Measurements from ENCODE around the gene CXCR6. TPM values are rescaled to one million over a fixed set of nuclear protein-coding genes. Genes with fewer than 3 reads are reported as not detected.

CXCR6 gene
- total and polyA plus RNA-seq, 2 of the 8 experiments (the other 6 are each of a cell fraction or from before 2014, with no cell fraction given) = not detected

DNA sequence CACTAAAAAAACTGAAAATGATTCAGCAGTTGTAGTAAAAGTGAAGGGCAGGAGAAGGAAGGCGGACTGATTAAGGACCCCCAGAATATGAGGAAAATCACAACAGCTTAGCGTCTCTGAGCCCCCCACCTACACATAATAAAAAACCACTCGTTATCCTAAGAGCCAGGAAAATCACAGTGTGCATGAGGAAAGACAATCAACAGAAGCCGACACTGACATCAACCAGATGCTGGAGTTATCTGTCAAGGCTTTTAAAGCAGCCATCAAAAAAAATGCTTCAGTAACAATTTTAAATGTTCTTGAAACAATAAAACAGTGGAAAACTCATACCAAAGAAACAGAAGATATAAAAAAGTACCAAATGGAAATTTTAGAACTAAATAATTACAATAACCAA, 9.7 kb upstream of the CXCR6 start:
- H3K56ac ChIP-seq (replicated peaks; ENCODE audit: insufficient read length, low read depth, low read length) = no peak overlapping the region
- POLR2A ChIA-PET (ENCODE audit: partially characterized antibody) = no interaction called here
- no peak overlapping the region for H3K4me2 ChIP-seq (ENCODE audit: insufficient read depth in 1 of 2, low read depth in 2 of 2, low read length in 2 of 2)
- CTCF ChIA-PET (ENCODE audit: partially characterized antibody) = interaction anchor here (1.2 kb wide), 1 partner anchor 441 kb away, joined by 3 read pairs; no protein-coding TSS in a partner anchor
- H4K8ac ChIP-seq (ENCODE audit: extremely low read depth, insufficient read depth, low read length) = no peak overlapping the region
- no peak overlapping the region for H2AFZ ChIP-seq (ENCODE audit: low read length)
- FAIRE-seq (no peak), DNase-seq (ENCODE audit: low read depth in 1 of 2, low spot score in 2 of 2) (no peak)
- no peak overlapping the region for H3K18ac ChIP-seq (ENCODE audit: extremely low read depth, low read length)
- no peak overlapping the region for H4K5ac ChIP-seq (ENCODE audit: insufficient read length, low read depth, low read length)
- no peak overlapping the region for H3K23ac ChIP-seq (ENCODE audit: insufficient read length)
- no peak overlapping the region for H2BK12ac ChIP-seq (ENCODE audit: low read depth, low read length)
- no peak overlapping the region for H2BK20ac ChIP-seq (ENCODE audit: low read length)
- no peak overlapping the region for H2AK5ac ChIP-seq (ENCODE audit: low read depth, low read length)
- no peak overlapping the region for H2BK5ac ChIP-seq (ENCODE audit: low read depth, low read length)
- H3K9ac ChIP-seq (replicated peaks in 1 of 4; ENCODE audit: extremely low read depth in 1 of 4, low read depth in 3 of 4, low read length in 3 of 4) = no peak overlapping the region
- peaks cover 8 to 32% (median 15%) of the 10 kb centered on the region in 4 experiments; a peak in 7 of 8 replicates for H3K36me3 ChIP-seq (ENCODE audit: control insufficient read depth in 2 of 4, insufficient read depth in 4 of 4, low read length in 3 of 4)
- no peak overlapping the region for H3K14ac ChIP-seq (ENCODE audit: insufficient read length)
- H3K9me3 ChIP-seq (ENCODE audit: insufficient read depth in 2 of 2, low read depth in 1 of 2, low read length in 1 of 2) = no peaks in the 10 kb centered on the region
- H2BK15ac ChIP-seq (ENCODE audit: low read length) = no peak overlapping the region
- no peak overlapping the region for H3K4me3 ChIP-seq (ENCODE audit: extremely low read depth in 1 of 4, insufficient read depth in 2 of 4, low read depth in 3 of 4, low read length in 4 of 4)
- TF ChIP-seq BRCA1 (IDR thresholded peaks at IDR 0.05; ENCODE audit: low read depth, low read length) (no peak), EZH2 (IDR thresholded peaks at IDR 0.05; ENCODE audit: low read depth, low read length, severe bottlenecking) (no peak), TCF12 (IDR thresholded peaks at IDR 0.05; ENCODE audit: low read depth, low read length) (no peak), TAF1 (IDR thresholded peaks at IDR 0.05; ENCODE audit: low read depth, low read length) (no peak), CREB1 (IDR thresholded peaks at IDR 0.05) (no peak)
- TF ChIP-seq, protein P1, sequence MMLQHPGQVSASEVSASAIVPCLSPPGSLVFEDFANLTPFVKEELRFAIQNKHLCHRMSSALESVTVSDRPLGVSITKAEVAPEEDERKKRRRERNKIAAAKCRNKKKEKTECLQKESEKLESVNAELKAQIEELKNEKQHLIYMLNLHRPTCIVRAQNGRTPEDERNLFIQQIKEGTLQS (IDR thresholded peaks at IDR 0.05; ENCODE audit: insufficient read depth, low read depth, low read length) = no peak
- TF ChIP-seq, protein P2, sequence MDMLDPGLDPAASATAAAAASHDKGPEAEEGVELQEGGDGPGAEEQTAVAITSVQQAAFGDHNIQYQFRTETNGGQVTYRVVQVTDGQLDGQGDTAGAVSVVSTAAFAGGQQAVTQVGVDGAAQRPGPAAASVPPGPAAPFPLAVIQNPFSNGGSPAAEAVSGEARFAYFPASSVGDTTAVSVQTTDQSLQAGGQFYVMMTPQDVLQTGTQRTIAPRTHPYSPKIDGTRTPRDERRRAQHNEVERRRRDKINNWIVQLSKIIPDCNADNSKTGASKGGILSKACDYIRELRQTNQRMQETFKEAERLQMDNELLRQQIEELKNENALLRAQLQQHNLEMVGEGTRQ (IDR thresholded peaks at IDR 0.05; ENCODE audit: low read length) = no peak
- no peak overlapping the region for H2BK120ac ChIP-seq (replicated peaks; ENCODE audit: low read depth, low read length)
- no peaks in the 10 kb centered on the region for H3K23me2 ChIP-seq (ENCODE audit: low read depth, low read length)
- no peaks in the 10 kb centered on the region for H3K4me1 ChIP-seq (replicated peaks in 1 of 4; ENCODE audit: control insufficient read depth in 3 of 4, insufficient read depth in 4 of 4, low read length in 3 of 4)
- H3K27me3 ChIP-seq (replicated peaks in 1 of 4; ENCODE audit: control insufficient read depth in 3 of 4, extremely low read depth in 1 of 4, insufficient read depth in 3 of 4, low read length in 3 of 4) = no peaks in the 10 kb centered on the region
- H3K27ac ChIP-seq (ENCODE audit: low read depth, low read length) = no peak overlapping the region
- H3K79me1 ChIP-seq (ENCODE audit: low read depth, low read length) = no peaks in the 10 kb centered on the region; the same call in 1 of the 2 replicates
- WGBS, 2 experiments (ENCODE audit: extremely low coverage in 1 of 2, insufficient coverage in 1 of 2, insufficient read length in 1 of 2, insufficient replicate concordance in 2 of 2, low coverage in 1 of 2, low lambda C conversion rate in 2 of 2, missing lambda C conversion rate in 1 of 2) = 98% methylated on average over 4 of the region's 4 CpGs; no CpG with 5 or more reads in 1 of the 2 experiments
- H3K79me2 ChIP-seq (ENCODE audit: control insufficient read depth in 1 of 2, insufficient read depth in 2 of 2, low read length in 2 of 2) = no peaks in the 10 kb centered on the region
- peaks cover 0 to 8% of the 10 kb centered on the region in 2 experiments for H4K20me1 ChIP-seq (replicated peaks in 1 of 2; ENCODE audit: control insufficient read depth in 1 of 2, insufficient read depth in 2 of 2, low read length in 2 of 2)
- no peak overlapping the region for H3K4ac ChIP-seq (replicated peaks; ENCODE audit: insufficient read length, low read depth, low read length)
- H4K91ac ChIP-seq (replicated peaks; ENCODE audit: insufficient read length, low read length) = no peak overlapping the region
